Ovary (tissue), 3 donors: ENCODE results near the gene ZNF708.

Experiments used
- POLR2A ChIP-seq: fragments of 450-650 bp; IDR thresholded peaks from one replicate; pipeline ENCODE4 v1.6.1; 2017; ENCODE audit warnings: antibody characterized with exemption, mild to moderate bottlenecking, moderate library complexity
- TF ChIP-seq, protein P1 (sequence below), 3 donors: fragments of 450-650 bp in 2 of 3; fragments of 200-600 bp in 1 of 3; IDR thresholded peaks; one replicate each; pipeline versions ENCODE4 v1.5.1 to v1.8.0; 2016 to 2022; ENCODE audit warnings: antibody characterized with exemption in 3 of 3, mild to moderate bottlenecking in 1 of 3
- donor health status: DM: no; HTN: no; CAD: no.

DNA sequence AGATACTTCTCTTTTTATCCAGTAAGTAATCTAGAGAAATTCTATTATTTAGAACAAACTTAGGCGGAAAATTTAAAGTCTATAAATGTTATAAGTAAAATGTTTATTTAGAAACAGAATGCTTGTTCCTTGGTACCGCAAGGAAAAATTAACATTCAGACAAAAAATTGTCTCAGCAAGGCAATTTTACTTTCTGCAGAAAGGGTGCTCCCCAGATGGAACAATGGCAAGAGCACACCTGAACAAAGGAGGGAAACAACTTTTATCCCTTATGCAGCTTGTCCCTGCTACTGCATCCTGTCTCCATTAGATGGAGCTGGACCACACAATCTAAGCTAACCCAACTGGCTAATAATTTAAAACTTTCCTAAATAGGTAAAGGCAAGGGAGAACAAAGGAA, 6.5 kb upstream of the ZNF708 start:
- TF ChIP-seq, protein P1, sequence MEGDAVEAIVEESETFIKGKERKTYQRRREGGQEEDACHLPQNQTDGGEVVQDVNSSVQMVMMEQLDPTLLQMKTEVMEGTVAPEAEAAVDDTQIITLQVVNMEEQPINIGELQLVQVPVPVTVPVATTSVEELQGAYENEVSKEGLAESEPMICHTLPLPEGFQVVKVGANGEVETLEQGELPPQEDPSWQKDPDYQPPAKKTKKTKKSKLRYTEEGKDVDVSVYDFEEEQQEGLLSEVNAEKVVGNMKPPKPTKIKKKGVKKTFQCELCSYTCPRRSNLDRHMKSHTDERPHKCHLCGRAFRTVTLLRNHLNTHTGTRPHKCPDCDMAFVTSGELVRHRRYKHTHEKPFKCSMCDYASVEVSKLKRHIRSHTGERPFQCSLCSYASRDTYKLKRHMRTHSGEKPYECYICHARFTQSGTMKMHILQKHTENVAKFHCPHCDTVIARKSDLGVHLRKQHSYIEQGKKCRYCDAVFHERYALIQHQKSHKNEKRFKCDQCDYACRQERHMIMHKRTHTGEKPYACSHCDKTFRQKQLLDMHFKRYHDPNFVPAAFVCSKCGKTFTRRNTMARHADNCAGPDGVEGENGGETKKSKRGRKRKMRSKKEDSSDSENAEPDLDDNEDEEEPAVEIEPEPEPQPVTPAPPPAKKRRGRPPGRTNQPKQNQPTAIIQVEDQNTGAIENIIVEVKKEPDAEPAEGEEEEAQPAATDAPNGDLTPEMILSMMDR (IDR thresholded peaks at IDR 0.05): no peak
- TF ChIP-seq POLR2A: no peak
